HG03064 (cell line): Measurements from ENCODE around the gene GPR171.
"Not testable (repeated sequence)": the region's sequence is repeated elsewhere in the genome, so short reads cannot be mapped to it uniquely, and the experiment has no call there.

Source experiments
- ATAC-seq: cut with Tn5 transposase; IDR thresholded peaks from one replicate; pipeline ENCODE4 v1.9.1; 2021; ENCODE audit warnings: low read depth; ENCODE audit not compliant: unreplicated experiment

GPR171 gene

GRCh38 chr3:151182349-151183079 lies 20.5 kb downstream of the GPR171 start:
- no peak for ATAC-seq

GRCh38 chr3:151178208-151178845 lies 24.7 kb downstream of the GPR171 start:
- ATAC-seq: no peak

- no peak for ATAC-seq
Measured at GRCh38 chr3:151175952-151176351, 27.1 kb downstream of the GPR171 start.

- ATAC-seq: no peak
Measured at GRCh38 chr3:151174351-151174750, 28.7 kb downstream of the GPR171 start.

- ATAC-seq: peak; percentile 74
Measured at GRCh38 chr3:151171145-151171757, 31.8 kb downstream of the GPR171 start.

GRCh38 chr3:151169948-151170679 lies 32.9 kb downstream of the GPR171 start:
- not testable (repeated sequence) for ATAC-seq

GRCh38 chr3:151169262-151169947 lies 33.6 kb downstream of the GPR171 start:
- ATAC-seq: no peak

GRCh38 chr3:151168269-151169094 lies 34.5 kb downstream of the GPR171 start:
- ATAC-seq: no peak

- no peak for ATAC-seq
Measured at GRCh38 chr3:151166161-151166560, 36.9 kb downstream of the GPR171 start.

- ATAC-seq: no peak
Measured at GRCh38 chr3:151165226-151165625, 37.8 kb downstream of the GPR171 start.

- no peak for ATAC-seq
Measured at GRCh38 chr3:151159806-151160205, 43.2 kb downstream of the GPR171 start.

GRCh38 chr3:151156618-151157216 lies 46.3 kb downstream of the GPR171 start:
- peak; percentile 81 for ATAC-seq

GRCh38 chr3:151155409-151156128 lies 47.4 kb downstream of the GPR171 start:
- ATAC-seq: no peak

- ATAC-seq: no peak
Measured at GRCh38 chr3:151154566-151154965, 48.5 kb downstream of the GPR171 start.

- no peak for ATAC-seq
Measured at GRCh38 chr3:151152455-151153079, 50.4 kb downstream of the GPR171 start.
